ENCODE measurements around the gene ATG13. TPM values are rescaled to one million over a fixed set of nuclear protein-coding genes. Genes with fewer than 3 reads are reported as not detected.

ATG13 gene
- total and polyA plus RNA-seq, 2 of the 4 experiments (the other 2 are of a cell fraction), result 43.0 to 49.7 TPM

DNA sequence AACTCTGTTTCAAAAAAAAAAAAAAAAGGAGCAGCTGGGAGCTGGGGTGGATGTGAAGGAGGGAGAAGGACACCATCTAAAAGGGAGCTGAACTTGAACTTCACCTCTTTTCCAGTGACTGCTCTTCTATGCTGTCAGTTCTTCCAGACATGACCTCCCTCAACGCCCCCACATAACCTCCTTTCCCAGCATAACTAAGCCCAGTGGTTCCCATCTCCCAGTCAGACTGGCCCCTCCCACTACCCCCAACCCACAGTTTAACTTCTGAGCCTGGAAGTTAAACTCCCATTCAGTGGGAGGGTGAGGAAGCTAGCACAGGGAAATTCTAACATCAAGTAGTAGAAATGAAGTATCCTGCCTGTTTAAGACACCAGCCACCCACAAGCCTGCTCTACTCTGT lies 81.2 kb downstream of the ATG13 start:
- Histone ChIP-seq H2AFZ (replicated peaks; ENCODE audit: low read length, poor library complexity) (no peak overlapping the region), H2BK15ac (ENCODE audit: low read depth, low read length) (no peak overlapping the region), H2AK9ac (replicated peaks; ENCODE audit: low read depth, low read length, poor library complexity) (peak overlapping the region; percentile 87), H2BK5ac (ENCODE audit: low read depth, low read length, poor library complexity, severe bottlenecking) (peak overlapping the region; percentile 16), H3K9me3 (ENCODE audit: control insufficient read depth, insufficient read depth, low read length) (no peaks in the 10 kb centered on the region), H3K27me3 (ENCODE audit: control insufficient read depth, insufficient read depth, low read length) (no peaks in the 10 kb centered on the region), H4K8ac (ENCODE audit: low read depth in 2 of 2, low read length in 2 of 2) (no peak overlapping the region), H3K4me2 (ENCODE audit: low read depth, low read length) (peak overlapping the region; percentile 7; the same call in 1 of the 2 replicates), H3K36me3 (ENCODE audit: control insufficient read depth, insufficient read depth, low read length) (peaks cover 42% of the 10 kb centered on the region), H3K27ac (ENCODE audit: insufficient read depth, low read length) (no peak overlapping the region), H3K79me1 (ENCODE audit: low read depth in 1 of 2, low read length in 2 of 2) (peaks cover 39 to 82% of the 10 kb centered on the region in 2 experiments), H3K9me1 (ENCODE audit: insufficient read depth, low read length) (peaks cover 12% of the 10 kb centered on the region; the same call in 1 of the 2 replicates), H3K4me1 (ENCODE audit: control insufficient read depth, insufficient read depth, low read length) (peaks cover 13% of the 10 kb centered on the region), H3K56ac (ENCODE audit: extremely low read depth, insufficient read depth, low read length) (no peak overlapping the region), H2BK20ac (ENCODE audit: low read depth, low read length) (no peak overlapping the region), H4K20me1 (ENCODE audit: insufficient read depth, low read length) (peaks cover 12% of the 10 kb centered on the region; the same call in 1 of the 2 replicates), H3K23ac (ENCODE audit: low read depth, low read length) (peak overlapping the region; percentile 11; the same call in 1 of the 2 replicates), H3K4me3 (ENCODE audit: insufficient read depth, low read depth, low read length) (no peak overlapping the region), H4K91ac (ENCODE audit: insufficient read depth, low read depth, low read length) (no peak overlapping the region), H3K14ac (replicated peaks; ENCODE audit: low read depth, low read length) (0 out of 2 replicates have a peak overlapping the region, but pooled peaks have one; percentile 25), H2AK5ac (ENCODE audit: low read depth, low read length) (no peak overlapping the region; the same call in 1 of the 2 replicates), H4K5ac (ENCODE audit: low read depth, low read length) (no peak overlapping the region), H3K4ac (ENCODE audit: low read depth, low read length) (peak overlapping the region; percentile 54), H3K9ac (ENCODE audit: low read depth, low read length) (no peak overlapping the region), H3K18ac (ENCODE audit: low read depth, low read length) (no peak overlapping the region), H2BK120ac (ENCODE audit: low read depth, low read length) (no peak overlapping the region)
- ChIA-PET CTCF (interaction anchor here (0.7 to 0.8 kb wide), 2 partner anchors 14 to 32 kb away, joined by 3 read pairs; no protein-coding TSS in a partner anchor), POLR2A (ENCODE audit: unreplicated experiment) (interaction anchor here (0.6 kb wide), 2 partner anchors 45 to 314 kb away, joined by 5 to 11 read pairs; no protein-coding TSS in a partner anchor)
- DNase-seq (no peak), ATAC-seq (ENCODE audit: low read depth) (no peak)
- no TSS peak for BruUV-seq (replicated peaks)
- TF ChIP-seq MXI1 (IDR thresholded peaks at IDR 0.05; ENCODE audit: borderline replicate concordance, low read depth, low read length) (no peak), MAFK (IDR thresholded peaks at IDR 0.05; ENCODE audit: low read depth, low read length) (no peak)
- TF ChIP-seq, protein P1, sequence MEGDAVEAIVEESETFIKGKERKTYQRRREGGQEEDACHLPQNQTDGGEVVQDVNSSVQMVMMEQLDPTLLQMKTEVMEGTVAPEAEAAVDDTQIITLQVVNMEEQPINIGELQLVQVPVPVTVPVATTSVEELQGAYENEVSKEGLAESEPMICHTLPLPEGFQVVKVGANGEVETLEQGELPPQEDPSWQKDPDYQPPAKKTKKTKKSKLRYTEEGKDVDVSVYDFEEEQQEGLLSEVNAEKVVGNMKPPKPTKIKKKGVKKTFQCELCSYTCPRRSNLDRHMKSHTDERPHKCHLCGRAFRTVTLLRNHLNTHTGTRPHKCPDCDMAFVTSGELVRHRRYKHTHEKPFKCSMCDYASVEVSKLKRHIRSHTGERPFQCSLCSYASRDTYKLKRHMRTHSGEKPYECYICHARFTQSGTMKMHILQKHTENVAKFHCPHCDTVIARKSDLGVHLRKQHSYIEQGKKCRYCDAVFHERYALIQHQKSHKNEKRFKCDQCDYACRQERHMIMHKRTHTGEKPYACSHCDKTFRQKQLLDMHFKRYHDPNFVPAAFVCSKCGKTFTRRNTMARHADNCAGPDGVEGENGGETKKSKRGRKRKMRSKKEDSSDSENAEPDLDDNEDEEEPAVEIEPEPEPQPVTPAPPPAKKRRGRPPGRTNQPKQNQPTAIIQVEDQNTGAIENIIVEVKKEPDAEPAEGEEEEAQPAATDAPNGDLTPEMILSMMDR (conservative IDR thresholded peaks at IDR 0.05; ENCODE audit: low read depth, low read length), result no peak
- intact Hi-C loops (cut with micrococcal nuclease), result no loop called here
- in situ Hi-C loops (cut with MboI; ENCODE audit: low sequenced_read_pairs), result no loop called here
- no CpG with 5 or more reads among the region's 1 CpG for WGBS, 2 experiments (ENCODE audit: extremely low coverage in 2 of 2, insufficient read length in 1 of 2)
- dilution Hi-C loops (cut with HindIII; ENCODE audit: low sequenced_read_pairs, unreplicated experiment), result no loop called here

Data from IMR-90 (cell line).